Esophagus squamous epithelium (tissue), 5 donors: ENCODE data around the gene SUPT3H. TPM values are rescaled to one million over a fixed set of nuclear protein-coding genes. Genes with fewer than 3 reads are reported as not detected.

Experiments
- DNase-seq: peaks from one replicate; lab custom pipeline; 2025; lab: John Stamatoyannopoulos, UW
- H3K27ac ChIP-seq, 4 donors: fragments of 200-600 bp; sonication (generic); one replicate each; pipeline ENCODE4 v1.5.1; 2016 to 2019; ENCODE audit warnings: mild to moderate bottlenecking in 1 of 4
- H3K27me3 ChIP-seq, 4 donors: fragments of 200-600 bp; sonication (generic); 1 replicate in 3 of 4; 2 replicates in 1 of 4; pipeline versions ENCODE4 v1.5.1 to v1.6.0; 2017 to 2021; ENCODE audit warnings: antibody characterized with exemption in 1 of 4
- H3K36me3 ChIP-seq, 3 donors: fragments of 200-600 bp; sonication (generic); one replicate each; pipeline ENCODE4 v1.5.1; 2016 to 2019
- H3K4me1 ChIP-seq, 3 donors: fragments of 200-600 bp; sonication (generic); one replicate each; pipeline ENCODE4 v1.5.1; 2017 to 2019
- H3K4me3 ChIP-seq, 4 donors: fragments of 200-600 bp; sonication (generic); 1 replicate in 3 of 4; 2 replicates in 1 of 4; pipeline ENCODE4 v1.5.1; 2016 to 2019; ENCODE audit warnings: mild to moderate bottlenecking in 2 of 4, moderate library complexity in 1 of 4
- H3K9me3 ChIP-seq, 3 donors: fragments of 200-600 bp; sonication (generic); one replicate each; pipeline ENCODE4 v1.5.1; 2016 to 2019
- CTCF ChIP-seq, 6 experiments: fragments of 450-650 bp in 4 of 6; fragments of 200-600 bp in 2 of 6; sonication (generic) in 2 of 6; IDR thresholded peaks; one replicate each; pipeline ENCODE4 v1.5.1; 2016 to 2019; ENCODE audit warnings: antibody characterized with exemption in 6 of 6, mild to moderate bottlenecking in 4 of 6, moderate library complexity in 4 of 6
- POLR2A ChIP-seq, 4 donors: fragments of 450-650 bp; IDR thresholded peaks; one replicate each; pipeline ENCODE4 v1.6.1; 2017; ENCODE audit warnings: antibody characterized with exemption in 4 of 4, mild to moderate bottlenecking in 4 of 4, moderate library complexity in 3 of 4
- WGBS, 2 donors: methylation state at CpG; one replicate each; pipeline ENCODE4 v1.1.5; 2018; 5-methylcytosine and 5-hydroxymethylcytosine counted together
- intact Hi-C: fragments of 100-400 bp; cut with DNase I; formaldehyde crosslinking; loops from one replicate; pipeline ENCODE4 v1.15.0; 2022
- total RNA-seq, 4 donors: library from RNA; depleted of rRNA; stranded (reverse); fragments of >200 nt; gene quantifications; one replicate each; pipeline ENCODE4 v1.1.0, GENCODE V29; 2016
- donor health status: DM: yes; HTN: yes; CAD: no.

SUPT3H gene
- total RNA-seq, 4 donors from 2014 or later = 3.6 to 10.9 (median 5.3) TPM

- Histone ChIP-seq H3K27me3 (no peaks in the 10 kb centered on the region), H3K4me1 (no peaks in the 10 kb centered on the region), H3K27ac (no peak overlapping the region), H3K36me3 (no peaks in the 10 kb centered on the region), H3K4me3 (no peak overlapping the region), H3K9me3 (peaks cover 0 to 7% (median 0%) of the 10 kb centered on the region in 3 donors)
- DNase-seq = no peak
- WGBS, 2 donors = 50 to 63% methylated on average over 1 of the region's 1 CpG
- TF ChIP-seq CTCF (IDR thresholded peaks at IDR 0.05) (no peak), POLR2A (IDR thresholded peaks at IDR 0.05) (no peak)
- intact Hi-C loops = no loop called here
These were observed 245.0 kb downstream of the SUPT3H start for GRCh38 chr6:45132658-45133294.

DNA sequence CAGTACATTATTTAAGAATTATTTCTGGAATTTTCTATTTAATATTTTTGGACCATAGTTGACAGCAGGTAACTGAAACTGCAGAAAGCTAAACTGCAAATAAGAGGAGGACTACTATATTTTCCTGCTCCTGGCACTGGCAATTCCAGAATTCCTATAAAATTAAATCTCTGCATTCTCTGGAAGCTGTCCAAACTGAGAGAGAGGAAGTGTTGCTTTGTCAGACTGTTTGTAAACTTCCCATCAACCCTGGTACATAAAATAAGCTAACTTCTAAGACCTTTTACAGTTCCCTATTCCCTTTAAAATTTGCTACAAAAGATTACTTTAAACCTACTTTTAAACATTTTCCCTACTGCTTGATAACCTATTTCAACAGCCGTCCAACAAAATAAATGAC is 245.7 kb downstream of the SUPT3H start:
- Histone ChIP-seq H3K27me3 (no peaks in the 10 kb centered on the region), H3K4me1 (no peaks in the 10 kb centered on the region), H3K4me3 (no peak overlapping the region), H3K9me3 (peaks cover 0 to 5% (median 0%) of the 10 kb centered on the region in 3 donors), H3K36me3 (no peaks in the 10 kb centered on the region), H3K27ac (no peak overlapping the region)
- intact Hi-C loops = no loop called here
- TF ChIP-seq CTCF (IDR thresholded peaks at IDR 0.05) = no peak
- TF ChIP-seq POLR2A (IDR thresholded peaks at IDR 0.05) = no peak
- DNase-seq = no peak
- WGBS, 2 donors = 69 to 71% methylated on average over 1 of the region's 1 CpG

GRCh38 chr6:45129051-45129450 is 248.7 kb downstream of the SUPT3H start:
- no peak overlapping the region for H3K27ac ChIP-seq
- no peak for DNase-seq
- no peaks in the 10 kb centered on the region for H3K9me3 ChIP-seq
- no peaks in the 10 kb centered on the region for H3K27me3 ChIP-seq
- intact Hi-C loops = no loop called here
- no peak overlapping the region for H3K4me3 ChIP-seq
- no peaks in the 10 kb centered on the region for H3K4me1 ChIP-seq
- no peaks in the 10 kb centered on the region for H3K36me3 ChIP-seq
- TF ChIP-seq CTCF (IDR thresholded peaks at IDR 0.05) = no peak
- no peak for TF ChIP-seq POLR2A (IDR thresholded peaks at IDR 0.05)
- whole genome bisulfite sequencing, 2 donors = 90 to 93% methylated on average over 1 of the region's 1 CpG

DNA sequence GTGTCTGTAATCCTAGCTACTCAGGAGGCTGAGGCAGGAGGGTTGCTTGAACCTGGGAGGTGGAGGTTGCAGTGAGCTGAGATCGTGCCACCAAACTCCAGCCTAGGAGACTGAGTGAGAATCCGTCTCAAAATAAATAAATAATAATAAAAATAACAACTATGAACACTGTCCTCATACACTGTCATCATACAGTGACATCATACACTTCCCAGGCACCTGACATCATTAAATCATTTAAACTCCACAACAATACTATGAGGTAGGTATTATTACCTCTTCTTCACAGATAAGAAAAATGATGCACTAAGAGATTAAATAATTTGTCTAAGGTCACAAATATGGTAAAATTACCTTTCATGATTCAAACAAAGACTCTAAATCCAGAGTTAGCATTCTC is 250.5 kb downstream of the SUPT3H start:
- H3K27ac ChIP-seq = no peak overlapping the region
- no peaks in the 10 kb centered on the region for H3K27me3 ChIP-seq
- H3K36me3 ChIP-seq = no peaks in the 10 kb centered on the region
- intact Hi-C loops = no loop called here
- no peak for DNase-seq
- H3K9me3 ChIP-seq = no peaks in the 10 kb centered on the region
- WGBS, 2 donors = 88 to 90% methylated on average over 2 of the region's 2 CpGs
- H3K4me3 ChIP-seq = no peak overlapping the region
- H3K4me1 ChIP-seq = no peaks in the 10 kb centered on the region
- TF ChIP-seq POLR2A (IDR thresholded peaks at IDR 0.05) = no peak
- TF ChIP-seq CTCF (IDR thresholded peaks at IDR 0.05) = no peak

- DNase-seq = no peak
- TF ChIP-seq CTCF (IDR thresholded peaks at IDR 0.05) = no peak
- TF ChIP-seq POLR2A (IDR thresholded peaks at IDR 0.05) = no peak
- intact Hi-C loops = no loop called here
- Histone ChIP-seq H3K27ac (no peak overlapping the region), H3K4me3 (no peak overlapping the region), H3K9me3 (no peaks in the 10 kb centered on the region), H3K36me3 (no peaks in the 10 kb centered on the region), H3K4me1 (no peaks in the 10 kb centered on the region), H3K27me3 (no peaks in the 10 kb centered on the region)
These were observed 251.7 kb downstream of the SUPT3H start for GRCh38 chr6:45126033-45126432.
